H9 (cell line): ENCODE measurements around the gene FAM174C. TPM values are rescaled to one million over a fixed set of nuclear protein-coding genes. Genes with fewer than 3 reads are reported as not detected.

Source experiments
- DNase-seq: peaks from one replicate; pipeline ENCODE4 v3.0.0-alpha.2; 2017
- H2AFZ ChIP-seq: one replicate; pipeline ENCODE4 v1.6.1; 2013; ENCODE audit warnings: mild to moderate bottlenecking, low read length, control low read depth, moderate library complexity
- H2AK5ac ChIP-seq: 2 replicates; pipeline ENCODE4 v1.6.1; 2013; ENCODE audit warnings: low read length, control low read depth, mixed read lengths; ENCODE audit not compliant: insufficient read length
- H2BK120ac ChIP-seq: one replicate; pipeline ENCODE4 v1.6.1; 2013; ENCODE audit warnings: low read depth, mild to moderate bottlenecking, low read length, control low read depth, inconsistent platforms; ENCODE audit not compliant: poor library complexity, severe bottlenecking
- H2BK12ac ChIP-seq: 2 replicates; pipeline ENCODE4 v1.6.1; 2013; ENCODE audit warnings: low read length, control low read depth, mixed read lengths, low read depth; ENCODE audit not compliant: insufficient read length
- H2BK15ac ChIP-seq: 2 replicates; pipeline ENCODE4 v1.6.1; 2013; ENCODE audit warnings: low read depth, low read length, control low read depth
- H2BK20ac ChIP-seq: one replicate; pipeline ENCODE4 v1.6.1; 2013; ENCODE audit warnings: low read depth, mild to moderate bottlenecking, low read length, control low read depth, inconsistent platforms; ENCODE audit not compliant: poor library complexity, severe bottlenecking
- H2BK5ac ChIP-seq: 2 replicates; pipeline ENCODE4 v1.6.1; 2013; ENCODE audit warnings: low read length, control low read depth, mixed read lengths; ENCODE audit not compliant: insufficient read length
- H3K14ac ChIP-seq: 2 replicates; pipeline ENCODE4 v1.6.1; 2013; ENCODE audit warnings: low read length, control low read depth; ENCODE audit not compliant: insufficient read depth
- H3K18ac ChIP-seq: 2 replicates; pipeline ENCODE4 v1.6.1; 2013; ENCODE audit warnings: low read depth, mild to moderate bottlenecking, mixed read lengths, low read length, control low read depth; ENCODE audit not compliant: insufficient read length
- H3K23ac ChIP-seq: 2 replicates; pipeline ENCODE4 v1.6.1; 2013; ENCODE audit warnings: low read length, control low read depth, mixed read lengths, low read depth; ENCODE audit not compliant: insufficient read length
- H3K23me2 ChIP-seq: 2 replicates; pipeline ENCODE4 v1.6.1; 2013; ENCODE audit warnings: low read depth, mild to moderate bottlenecking, mixed read lengths, low read length, control low read depth; ENCODE audit not compliant: insufficient read length, poor library complexity, severe bottlenecking
- H3K27ac ChIP-seq: 2 replicates; pipeline ENCODE4 v1.5.1; 2013; ENCODE audit warnings: low read length, control low read depth, mixed read lengths, low read depth; ENCODE audit not compliant: insufficient read length
- H3K27me3 ChIP-seq: 2 replicates; pipeline ENCODE4 v1.6.1; 2013; ENCODE audit warnings: low read length, control low read depth, inconsistent platforms; ENCODE audit not compliant: insufficient read depth
- H3K4ac ChIP-seq: 2 replicates; pipeline ENCODE4 v1.6.1; 2013; ENCODE audit warnings: low read depth, mild to moderate bottlenecking, control low read depth, inconsistent platforms, low read length, moderate library complexity
- H3K4me1 ChIP-seq: 2 replicates; pipeline ENCODE4 v1.6.1; 2013; ENCODE audit warnings: low read length, control low read depth, inconsistent platforms; ENCODE audit not compliant: insufficient read depth
- H3K4me2 ChIP-seq: 2 replicates; pipeline ENCODE4 v1.6.1; 2013; ENCODE audit warnings: low read length, control low read depth, mixed read lengths; ENCODE audit not compliant: insufficient read length, insufficient read depth
- H3K56ac ChIP-seq: 2 replicates; pipeline ENCODE4 v1.6.1; 2013; ENCODE audit warnings: low read depth, mild to moderate bottlenecking, mixed read lengths, low read length, control low read depth; ENCODE audit not compliant: insufficient read length
- H3K79me1 ChIP-seq: 2 replicates; pipeline ENCODE4 v1.6.1; 2013; ENCODE audit warnings: low read depth, mild to moderate bottlenecking, moderate library complexity, low read length, control low read depth, inconsistent platforms; ENCODE audit not compliant: insufficient read depth, poor library complexity, severe bottlenecking
- H3K79me2 ChIP-seq: 2 replicates; pipeline ENCODE4 v1.6.1; 2013; ENCODE audit warnings: low read length, control low read depth, inconsistent platforms; ENCODE audit not compliant: insufficient read depth
- H3K9ac ChIP-seq: 2 replicates; pipeline ENCODE4 v1.6.1; 2013; ENCODE audit warnings: low read length, control low read depth, mixed read lengths; ENCODE audit not compliant: insufficient read length; ENCODE audit errors: extremely low read depth
- H3K9me3 ChIP-seq: one replicate; pipeline ENCODE4 v1.6.1; 2013; ENCODE audit warnings: low read depth, low read length, inconsistent platforms; ENCODE audit not compliant: control insufficient read depth
- H3T11ph ChIP-seq: one replicate; pipeline ENCODE4 v1.6.1; 2013; ENCODE audit warnings: mild to moderate bottlenecking, low read length, control low read depth, inconsistent platforms
- H4K20me1 ChIP-seq: one replicate; pipeline ENCODE4 v1.6.1; 2013; ENCODE audit not compliant: control insufficient read depth, insufficient read length, insufficient read depth
- H4K5ac ChIP-seq: 2 replicates; pipeline ENCODE4 v1.6.1; 2013; ENCODE audit warnings: low read depth, mild to moderate bottlenecking, mixed read lengths, low read length, control low read depth; ENCODE audit not compliant: insufficient read length
- H4K8ac ChIP-seq: replicated peaks from 2 replicates; pipeline ENCODE4 v1.6.1; 2013; ENCODE audit warnings: low read length, control low read depth, mixed read lengths, low read depth; ENCODE audit not compliant: insufficient read length
- H4K91ac ChIP-seq: 2 replicates; pipeline ENCODE4 v1.6.1; 2013; ENCODE audit warnings: low read depth, mild to moderate bottlenecking, moderate library complexity, mixed read lengths, low read length, control low read depth; ENCODE audit not compliant: insufficient read length
- H3K27ac Mint-ChIP-seq, 3 experiments: 2 replicates in 2 of 3; 3 replicates in 1 of 3; pipeline ENCODE4 v1.8.0; 2020 to 2021; ENCODE audit warnings: mixed read lengths in 3 of 3, mild to moderate bottlenecking in 1 of 3, moderate library complexity in 1 of 3
- H3K27me3 Mint-ChIP-seq: 2 replicates; pipeline ENCODE4 v1.8.0; 2021; ENCODE audit warnings: low read depth, mild to moderate bottlenecking, moderate library complexity, mixed read lengths
- H3K36me3 Mint-ChIP-seq, 3 experiments: 2 replicates in 2 of 3; 3 replicates in 1 of 3; pipeline ENCODE4 v1.8.0; 2020 to 2021; ENCODE audit warnings: low read depth in 3 of 3, mixed read lengths in 3 of 3; ENCODE audit not compliant: insufficient read depth in 1 of 3
- H3K4me1 Mint-ChIP-seq, 2 experiments: 2 replicates each; pipeline ENCODE4 v1.8.0; 2020; ENCODE audit warnings: mixed read lengths in 2 of 2
- H3K4me3 Mint-ChIP-seq, 2 experiments: 2 replicates in 1 of 2; 3 replicates in 1 of 2; pipeline ENCODE4 v1.8.0; 2020 to 2021; ENCODE audit warnings: mild to moderate bottlenecking in 2 of 2, mixed read lengths in 2 of 2, moderate library complexity in 1 of 2
- H3K9me3 Mint-ChIP-seq, 2 experiments: 2 replicates in 1 of 2; 3 replicates in 1 of 2; pipeline ENCODE4 v1.8.0; 2020; ENCODE audit warnings: mild to moderate bottlenecking in 2 of 2, mixed read lengths in 2 of 2, moderate library complexity in 1 of 2
- CTCF ChIP-seq: fragments of 200-600 bp; sonication (generic); conservative IDR thresholded peaks from 3 replicates; pipeline ENCODE4 v1.8.0; 2021; ENCODE audit warnings: antibody characterized with exemption, mild to moderate bottlenecking
- WGBS: extraction: QIAGEN DNeasy Blood & Tissue Kit; methylation state at CpG from one replicate; pipeline ENCODE4 v1.1.7; 2013; ENCODE audit warnings: missing lambda C conversion rate, low lambda C conversion rate, mixed read lengths; ENCODE audit not compliant: insufficient read length; ENCODE audit errors: extremely low coverage; 5-methylcytosine and 5-hydroxymethylcytosine counted together
- long read RNA-seq: library from polyadenylated mRNA; unstranded; transcript quantifications from one replicate; pipeline ENCODE4 v2.0.0, GENCODE V29; 2020
- total RNA-seq: library from RNA; stranded (reverse); gene quantifications from 2 replicates; pipeline ENCODE4 v1.2.1, GENCODE V29; 2021

The FAM174C gene
- 56.4 and 63.0 TPM in 2 replicates for total RNA-seq
- long read RNA-seq, transcript C19orf24-201 (3 exons, 983 nt): major isoform, 62 of 76 reads
- long read RNA-seq, transcript C19orf24-202 (3 exons, 668 nt): minor isoform, 5 of 76 reads
- long read RNA-seq, transcript C19orf24-203 (2 exons, 1,675 nt): minor isoform, 9 of 76 reads
- long read RNA-seq, partial matches to known transcripts: 0 of 76 reads
- long read RNA-seq, other reads (novel, unspliced or antisense): 0 of 76 reads

- H2BK120ac ChIP-seq: no peak within 1 kb of the TSS
- H3K27ac ChIP-seq: no peak within 1 kb of the TSS
- no peak within 1 kb of the TSS for H4K91ac ChIP-seq
- no peak within 1 kb of the TSS for H2BK12ac ChIP-seq
- peaks cover 9% of the 10 kb centered on the region for H3K23me2 ChIP-seq
- no peak within 1 kb of the TSS for H3K56ac ChIP-seq
- H3K4me1 Mint-ChIP-seq: peaks cover 36 to 42% of the 10 kb centered on the region in 2 experiments
- no peaks in the 10 kb centered on the region; the same call in 1 of the 2 replicates for H3K79me2 ChIP-seq
- H2AFZ ChIP-seq: no peak within 1 kb of the TSS
- no peaks in the 10 kb centered on the region for H4K20me1 ChIP-seq
- no peaks in the 10 kb centered on the region for H3K9me3 Mint-ChIP-seq
- no peaks in the 10 kb centered on the region for H3K27me3 ChIP-seq
- no peak within 1 kb of the TSS for H4K5ac ChIP-seq
- peak within 1 kb of the TSS; percentile 67 for H3K18ac ChIP-seq
- H3K27ac Mint-ChIP-seq: peak within 1 kb of the TSS; percentile 94 to 99 (median 95); a peak in 5 of 7 replicates
- no peak within 1 kb of the TSS for H4K8ac ChIP-seq
- H2AK5ac ChIP-seq: no peak within 1 kb of the TSS
- TF ChIP-seq CTCF: no peak
- no peaks in the 10 kb centered on the region; the same call in 1 of the 2 replicates for H3K27me3 Mint-ChIP-seq
- no peak within 1 kb of the TSS for H3K23ac ChIP-seq
- DNase-seq: peak; percentile 97
- H3T11ph ChIP-seq: no peak within 1 kb of the TSS
- no CpG with 5 or more reads among the region's 98 CpGs for WGBS
- no peaks in the 10 kb centered on the region for H3K4me1 ChIP-seq
- peak within 1 kb of the TSS; percentile 67 for H3K4me2 ChIP-seq
- H3K79me1 ChIP-seq: peaks cover 9% of the 10 kb centered on the region
- no peak within 1 kb of the TSS; the same call in 1 of the 2 replicates for H2BK15ac ChIP-seq
- H2BK5ac ChIP-seq: no peak within 1 kb of the TSS
- H3K14ac ChIP-seq: peak within 1 kb of the TSS; percentile 75
- peak within 1 kb of the TSS; percentile 71 to 87 for H3K4me3 Mint-ChIP-seq
- no peak within 1 kb of the TSS for H2BK20ac ChIP-seq
- H3K9me3 ChIP-seq: no peaks in the 10 kb centered on the region
- peaks cover 34 to 74% (median 52%) of the 10 kb centered on the region in 3 experiments for H3K36me3 Mint-ChIP-seq
- peak within 1 kb of the TSS; percentile 71 for H3K9ac ChIP-seq
- H3K4ac ChIP-seq: no peak within 1 kb of the TSS
Measured at GRCh38 chr19:1275260-1275975, at the start of gene FAM174C. Gene FAM174C, plus strand, starts transcription at chr19:1275530. Its CDS starts 20 bp downstream, at chr19:1275550.
